Thyroid gland (tissue), 4 donors: ENCODE data around the gene TBC1D24. TPM values are rescaled to one million over a fixed set of nuclear protein-coding genes. Genes with fewer than 3 reads are reported as not detected.

Experiments used
- DNase-seq, 2 donors: peaks; one replicate each; pipeline ENCODE4 v3.0.0-alpha.2; 2019
- H3K27ac ChIP-seq, 3 donors: fragments of 200-600 bp; sonication (generic); 1 replicate in 2 of 3; 2 replicates in 1 of 3; pipeline ENCODE4 v1.5.1; 2016 to 2019; ENCODE audit warnings: mild to moderate bottlenecking in 1 of 3, moderate library complexity in 1 of 3
- H3K27me3 ChIP-seq: fragments of 200-600 bp; sonication (generic); one replicate; pipeline ENCODE4 v1.5.1; 2019
- H3K36me3 ChIP-seq, 2 donors: fragments of 200-600 bp; sonication (generic); one replicate each; pipeline ENCODE4 v1.5.1; 2016 to 2019
- H3K4me1 ChIP-seq, 2 donors: fragments of 200-600 bp; sonication (generic); one replicate each; pipeline ENCODE4 v1.5.1; 2017 to 2019
- H3K4me3 ChIP-seq, 3 donors: fragments of 200-600 bp; sonication (generic); replicated peaks in 1 of 3; 1 replicate in 2 of 3; 2 replicates in 1 of 3; pipeline ENCODE4 v1.5.1; 2016; ENCODE audit warnings: mild to moderate bottlenecking in 1 of 3
- H3K9me3 ChIP-seq: fragments of 200-600 bp; sonication (generic); one replicate; pipeline ENCODE4 v1.5.1; 2017
- POLR2A ChIP-seq, 2 donors: fragments of 450-650 bp; IDR thresholded peaks; one replicate each; pipeline ENCODE4 v1.6.1; 2017; ENCODE audit warnings: antibody characterized with exemption in 2 of 2, mild to moderate bottlenecking in 2 of 2, moderate library complexity in 1 of 2
- WGBS, 2 donors: methylation state at CpG; one replicate each; pipeline ENCODE4 v1.1.5; 2017; 5-methylcytosine and 5-hydroxymethylcytosine counted together
- intact Hi-C: fragments of 100-400 bp; cut with DNase I; formaldehyde crosslinking; loops from one replicate; pipeline ENCODE4 v1.15.1; 2023
- total RNA-seq, 4 donors: library from RNA; depleted of rRNA; stranded (reverse); fragments of >200 nt; gene quantifications; one replicate each; pipeline ENCODE4 v1.2.3, GENCODE V29; 2016
- TF ChIP-seq, protein P1 (sequence below), 6 experiments: fragments of 200-600 bp in 3 of 6; fragments of 450-650 bp in 3 of 6; sonication (generic) in 3 of 6; IDR thresholded peaks; one replicate each; pipeline ENCODE4 v1.5.1; 2016 to 2019; ENCODE audit warnings: antibody characterized with exemption in 6 of 6, mild to moderate bottlenecking in 2 of 6, inconsistent platforms in 1 of 6, moderate library complexity in 1 of 6

Gene TBC1D24
- total RNA-seq, 4 donors from 2014 or later: 15.9 to 32.3 (median 21.8) TPM

DNA sequence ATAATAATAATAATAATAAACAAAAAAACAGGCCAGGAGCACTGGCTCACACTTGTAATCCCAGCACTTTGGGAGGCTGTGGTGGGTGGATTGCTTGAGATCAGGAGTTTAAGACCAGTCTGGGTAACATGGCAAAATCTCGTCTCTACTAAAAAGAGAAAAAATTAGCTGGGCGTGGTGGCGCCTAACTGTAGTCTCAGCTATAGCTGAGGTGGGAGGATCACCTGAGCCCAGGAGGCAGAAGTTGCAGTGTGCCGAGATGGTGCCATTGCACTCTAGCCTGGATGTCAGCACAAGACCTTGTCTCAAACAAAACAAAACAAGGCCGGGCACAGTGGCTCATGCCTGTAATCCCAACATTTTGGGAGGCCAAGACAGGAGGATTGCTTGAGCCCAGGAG, 20.1 kb downstream of the TBC1D24 start:
- no peak for DNase-seq
- Histone ChIP-seq H3K4me3 (no peak overlapping the region), H3K27me3 (no peaks in the 10 kb centered on the region), H3K27ac (peak overlapping the region in 1 of 3 donors; percentile 24), H3K4me1 (peaks cover 52 to 81% of the 10 kb centered on the region in 2 donors), H3K9me3 (no peaks in the 10 kb centered on the region), H3K36me3 (peaks cover 0 to 10% of the 10 kb centered on the region in 2 donors)
- TF ChIP-seq, protein P1, sequence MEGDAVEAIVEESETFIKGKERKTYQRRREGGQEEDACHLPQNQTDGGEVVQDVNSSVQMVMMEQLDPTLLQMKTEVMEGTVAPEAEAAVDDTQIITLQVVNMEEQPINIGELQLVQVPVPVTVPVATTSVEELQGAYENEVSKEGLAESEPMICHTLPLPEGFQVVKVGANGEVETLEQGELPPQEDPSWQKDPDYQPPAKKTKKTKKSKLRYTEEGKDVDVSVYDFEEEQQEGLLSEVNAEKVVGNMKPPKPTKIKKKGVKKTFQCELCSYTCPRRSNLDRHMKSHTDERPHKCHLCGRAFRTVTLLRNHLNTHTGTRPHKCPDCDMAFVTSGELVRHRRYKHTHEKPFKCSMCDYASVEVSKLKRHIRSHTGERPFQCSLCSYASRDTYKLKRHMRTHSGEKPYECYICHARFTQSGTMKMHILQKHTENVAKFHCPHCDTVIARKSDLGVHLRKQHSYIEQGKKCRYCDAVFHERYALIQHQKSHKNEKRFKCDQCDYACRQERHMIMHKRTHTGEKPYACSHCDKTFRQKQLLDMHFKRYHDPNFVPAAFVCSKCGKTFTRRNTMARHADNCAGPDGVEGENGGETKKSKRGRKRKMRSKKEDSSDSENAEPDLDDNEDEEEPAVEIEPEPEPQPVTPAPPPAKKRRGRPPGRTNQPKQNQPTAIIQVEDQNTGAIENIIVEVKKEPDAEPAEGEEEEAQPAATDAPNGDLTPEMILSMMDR (IDR thresholded peaks at IDR 0.05): no peak
- no peak for TF ChIP-seq POLR2A (IDR thresholded peaks at IDR 0.05)
- intact Hi-C loops: no loop called here
- 89 to 93% methylated on average over 5 of the region's 5 CpGs for WGBS, 2 donors

DNA sequence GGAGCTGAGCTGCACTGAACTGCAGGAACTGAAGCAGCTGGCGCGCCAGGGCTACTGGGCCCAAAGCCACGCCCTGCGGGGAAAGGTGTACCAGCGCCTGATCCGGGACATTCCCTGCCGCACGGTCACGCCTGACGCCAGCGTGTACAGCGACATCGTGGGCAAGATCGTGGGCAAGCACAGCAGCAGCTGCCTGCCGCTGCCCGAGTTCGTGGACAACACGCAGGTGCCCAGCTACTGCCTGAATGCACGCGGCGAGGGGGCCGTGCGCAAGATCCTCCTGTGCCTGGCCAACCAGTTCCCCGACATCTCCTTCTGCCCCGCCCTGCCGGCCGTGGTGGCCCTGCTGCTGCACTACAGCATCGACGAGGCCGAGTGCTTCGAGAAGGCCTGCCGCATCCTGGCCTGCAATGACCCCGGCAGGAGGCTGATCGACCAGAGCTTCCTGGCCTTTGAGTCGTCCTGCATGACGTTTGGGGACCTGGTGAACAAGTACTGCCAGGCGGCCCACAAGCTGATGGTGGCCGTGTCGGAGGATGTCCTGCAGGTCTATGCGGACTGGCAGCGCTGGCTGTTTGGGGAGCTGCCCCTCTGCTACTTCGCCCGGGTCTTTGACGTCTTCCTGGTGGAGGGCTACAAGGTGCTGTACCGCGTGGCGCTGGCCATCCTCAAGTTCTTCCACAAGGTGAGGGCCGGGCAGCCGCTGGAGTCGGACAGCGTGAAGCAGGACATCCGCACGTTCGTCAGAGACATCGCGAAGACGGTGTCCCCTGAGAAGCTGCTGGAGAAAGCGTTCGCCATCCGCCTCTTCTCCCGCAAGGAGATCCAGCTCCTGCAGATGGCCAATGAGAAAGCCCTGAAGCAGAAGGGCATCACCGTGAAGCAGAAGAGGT, 21.5 kb downstream of the TBC1D24 start:
- no peak for DNase-seq
- Histone ChIP-seq H3K4me1 (peaks cover 40 to 80% of the 10 kb centered on the region in 2 donors), H3K27me3 (no peaks in the 10 kb centered on the region), H3K4me3 (no peak overlapping the region), H3K9me3 (no peaks in the 10 kb centered on the region), H3K27ac (no peak overlapping the region), H3K36me3 (peaks cover 0 to 10% of the 10 kb centered on the region in 2 donors)
- 97 to 99% methylated on average over 16 to 36 of the region's 62 CpGs for WGBS, 2 donors
- TF ChIP-seq, protein P1 (IDR thresholded peaks at IDR 0.05): no peak
- no peak for TF ChIP-seq POLR2A (IDR thresholded peaks at IDR 0.05)
- intact Hi-C loops: no loop called here

DNA sequence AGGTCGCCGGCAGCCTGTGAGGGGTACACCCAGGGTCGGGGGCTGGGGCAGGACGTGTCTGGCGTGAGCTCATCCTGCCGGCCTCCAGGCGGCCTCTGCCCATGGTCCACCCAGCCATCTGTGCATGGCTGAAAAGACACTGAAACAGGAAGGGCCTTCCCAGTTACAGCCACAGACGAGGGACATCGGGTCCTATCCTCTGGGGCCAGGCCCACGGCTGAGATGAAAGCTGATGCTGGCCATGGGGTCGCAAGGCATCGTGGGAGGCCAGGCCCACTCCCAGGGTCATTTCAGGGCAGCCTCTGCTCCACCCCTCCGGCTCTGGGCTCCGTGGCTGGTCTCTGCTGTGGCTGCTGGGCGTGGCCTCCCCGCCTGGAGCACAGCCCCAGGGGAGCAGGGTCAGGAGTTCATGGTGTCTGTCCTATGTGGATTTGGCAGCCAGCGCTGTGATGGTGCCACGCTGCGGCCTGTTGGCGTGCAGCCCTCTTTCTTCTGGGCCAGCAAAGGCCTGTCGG, 22.2 kb downstream of the TBC1D24 start:
- no peak for TF ChIP-seq POLR2A (IDR thresholded peaks at IDR 0.05)
- TF ChIP-seq, protein P1 (IDR thresholded peaks at IDR 0.05): no peak
- H3K27ac ChIP-seq: peak overlapping the region in 2 of 3 donors; percentile 79 to 90
- H3K4me3 ChIP-seq: no peak overlapping the region
- H3K27me3 ChIP-seq: no peaks in the 10 kb centered on the region
- H3K9me3 ChIP-seq: no peaks in the 10 kb centered on the region
- intact Hi-C loops: no loop called here
- peaks cover 41 to 80% of the 10 kb centered on the region in 2 donors for H3K4me1 ChIP-seq
- 56% methylated on average over 11 to 21 of the region's 21 CpGs for WGBS, 2 donors
- DNase-seq: peak in 1 of 2 donors; percentile 42
- peaks cover 0 to 10% of the 10 kb centered on the region in 2 donors for H3K36me3 ChIP-seq

DNA sequence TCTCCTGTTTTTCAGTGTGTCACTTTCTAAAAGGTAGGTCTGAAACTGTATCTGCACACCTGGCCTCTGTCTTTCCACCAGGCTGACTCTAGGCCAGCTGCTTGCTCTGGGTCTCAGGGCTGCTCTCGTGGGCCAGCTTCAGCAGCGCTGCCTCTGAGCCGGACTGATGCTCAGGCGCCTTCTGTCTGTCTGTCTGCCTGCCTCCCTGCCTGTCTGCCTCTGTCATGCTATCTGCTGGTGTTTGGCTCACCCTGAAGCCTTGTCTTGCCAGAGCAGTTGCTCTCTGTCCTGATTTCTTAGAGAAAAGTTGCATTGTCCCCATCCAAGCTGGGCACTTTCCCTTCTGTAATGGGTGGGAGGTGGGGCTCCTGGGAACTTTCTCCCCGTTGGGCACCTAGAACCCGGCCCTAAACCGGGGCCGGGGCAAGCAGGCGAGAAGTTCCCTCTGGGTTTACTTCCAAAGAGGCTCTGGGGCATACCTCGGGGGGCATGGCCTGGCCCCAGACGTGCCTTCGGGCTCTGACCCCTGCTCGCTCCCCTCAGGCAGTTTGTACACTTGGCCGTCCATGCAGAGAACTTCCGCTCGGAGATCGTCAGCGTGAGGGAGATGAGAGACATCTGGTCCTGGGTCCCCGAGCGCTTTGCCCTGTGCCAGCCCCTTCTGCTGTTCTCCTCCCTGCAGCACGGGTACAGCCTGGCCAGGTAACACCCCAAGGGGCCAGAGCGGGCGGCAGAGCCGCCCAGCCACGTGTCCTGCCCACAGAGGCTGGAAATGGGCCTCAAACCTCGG, 23.0 kb downstream of the TBC1D24 start:
- Histone ChIP-seq H3K27me3 (no peaks in the 10 kb centered on the region), H3K36me3 (peaks cover 0 to 10% of the 10 kb centered on the region in 2 donors), H3K27ac (peak overlapping the region; percentile 72 to 90 (median 79)), H3K4me1 (peaks cover 45 to 80% of the 10 kb centered on the region in 2 donors), H3K9me3 (no peaks in the 10 kb centered on the region), H3K4me3 (no peak overlapping the region)
- 80 to 88% methylated on average over 4 to 16 of the region's 26 CpGs for WGBS, 2 donors
- intact Hi-C loops: no loop called here
- TF ChIP-seq, protein P1 (IDR thresholded peaks at IDR 0.05): no peak
- no peak for TF ChIP-seq POLR2A (IDR thresholded peaks at IDR 0.05)
- DNase-seq: no peak
